ENCODE results near the gene ECE1.
A peak's percentile ranks its signal among the peaks of the same experiment; 100 is the strongest.
"Not testable (repeated sequence)": the region's sequence is repeated elsewhere in the genome, so short reads cannot be mapped to it uniquely, and the experiment has no call there.

Gene ECE1

GRCh38 chr1:21175670-21176581 is 114.3 kb downstream of the ECE1 start:
- DNase-seq, result peak; percentile 40

- DNase-seq, result peak; percentile 64
Measured at GRCh38 chr1:21175324-21175669, 115.0 kb downstream of the ECE1 start.

GRCh38 chr1:21174654-21175323 is 115.5 kb downstream of the ECE1 start:
- DNase-seq, result no peak

- no peak for DNase-seq
Measured at GRCh38 chr1:21174230-21174629, 116.0 kb downstream of the ECE1 start.

- DNase-seq, result not testable (repeated sequence)
Measured at GRCh38 chr1:21173096-21173495, 117.2 kb downstream of the ECE1 start.

GRCh38 chr1:21170837-21171236 is 119.4 kb downstream of the ECE1 start:
- DNase-seq, result not testable (repeated sequence)

GRCh38 chr1:21168444-21168843 is 121.8 kb downstream of the ECE1 start:
- no peak for DNase-seq

Data from central memory CD4-positive, alpha-beta T cell (primary cell).